PC-3 (cell line): ENCODE results near the gene UBTD1.

ENCODE experiments used
- CTCF ChIP-seq: fragments of 300-600 bp; sonication (generic); conservative IDR thresholded peaks from 2 replicates; pipeline ENCODE4 v1.5.1; 2017; ENCODE audit warnings: antibody characterized with exemption, low read depth, mild to moderate bottlenecking, low read length
- EZH2 ChIP-seq: fragments of 300-600 bp; sonication (generic); IDR thresholded peaks from one replicate; pipeline ENCODE4 v1.6.1; 2017; ENCODE audit warnings: antibody characterized with exemption, mild to moderate bottlenecking, low read length; ENCODE audit not compliant: unreplicated experiment

DNA sequence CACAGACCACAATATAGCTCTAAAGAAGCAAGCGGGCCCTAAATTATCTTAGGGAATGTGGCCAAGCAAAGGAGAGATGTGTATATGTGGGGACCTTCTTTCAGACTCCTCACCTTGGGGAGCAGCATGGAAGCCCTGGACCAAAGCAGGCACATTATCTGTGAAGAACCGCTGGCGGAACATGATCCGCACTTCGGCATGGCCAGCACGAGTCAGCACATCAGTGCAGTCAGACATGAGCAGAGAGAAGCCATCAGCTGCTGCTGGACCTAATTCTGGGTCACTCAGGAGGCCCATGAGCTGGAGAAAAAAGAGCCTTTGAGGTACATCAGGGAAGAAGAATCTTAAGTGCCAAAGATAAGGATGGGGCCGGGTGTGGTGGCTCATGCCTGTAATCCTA, 38.8 kb upstream of the UBTD1 start:
- TF ChIP-seq CTCF (no peak), EZH2 (no peak)
